Measurements from ENCODE around the gene DCC. TPM values are rescaled to one million over a fixed set of nuclear protein-coding genes. Genes with fewer than 3 reads are reported as not detected.

The DCC gene
- total and polyA plus RNA-seq, 12 donors = under 0.01 to 0.89 (median 0.09) TPM; not detected in 8

DNA sequence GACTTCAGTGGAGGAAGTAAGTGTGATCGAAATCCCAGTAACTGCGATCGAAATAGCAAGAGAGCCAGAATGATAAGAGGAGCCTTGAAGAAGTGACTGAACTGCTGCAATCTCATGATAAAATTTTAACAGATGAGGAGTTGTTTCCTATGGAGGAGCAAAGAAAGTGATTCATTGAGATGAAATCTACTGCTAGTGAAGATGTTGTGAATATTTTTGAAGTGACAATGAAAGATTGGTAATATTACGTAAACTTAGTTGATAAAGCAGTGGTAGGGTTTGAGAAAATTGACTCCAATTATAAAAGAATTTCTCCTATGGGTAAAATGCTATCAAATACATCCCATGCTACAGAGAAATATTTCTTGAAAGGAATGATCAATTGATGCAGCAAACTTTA, 1103.8 kb downstream of the DCC start:
- 80 to 81% methylated on average over 4 of the region's 4 CpGs for WGBS, 2 donors
- no peaks in the 10 kb centered on the region for H3K36me3 ChIP-seq
- H3K27me3 ChIP-seq = no peaks in the 10 kb centered on the region
- H3K4me1 ChIP-seq = no peaks in the 10 kb centered on the region
- TF ChIP-seq, protein P1, sequence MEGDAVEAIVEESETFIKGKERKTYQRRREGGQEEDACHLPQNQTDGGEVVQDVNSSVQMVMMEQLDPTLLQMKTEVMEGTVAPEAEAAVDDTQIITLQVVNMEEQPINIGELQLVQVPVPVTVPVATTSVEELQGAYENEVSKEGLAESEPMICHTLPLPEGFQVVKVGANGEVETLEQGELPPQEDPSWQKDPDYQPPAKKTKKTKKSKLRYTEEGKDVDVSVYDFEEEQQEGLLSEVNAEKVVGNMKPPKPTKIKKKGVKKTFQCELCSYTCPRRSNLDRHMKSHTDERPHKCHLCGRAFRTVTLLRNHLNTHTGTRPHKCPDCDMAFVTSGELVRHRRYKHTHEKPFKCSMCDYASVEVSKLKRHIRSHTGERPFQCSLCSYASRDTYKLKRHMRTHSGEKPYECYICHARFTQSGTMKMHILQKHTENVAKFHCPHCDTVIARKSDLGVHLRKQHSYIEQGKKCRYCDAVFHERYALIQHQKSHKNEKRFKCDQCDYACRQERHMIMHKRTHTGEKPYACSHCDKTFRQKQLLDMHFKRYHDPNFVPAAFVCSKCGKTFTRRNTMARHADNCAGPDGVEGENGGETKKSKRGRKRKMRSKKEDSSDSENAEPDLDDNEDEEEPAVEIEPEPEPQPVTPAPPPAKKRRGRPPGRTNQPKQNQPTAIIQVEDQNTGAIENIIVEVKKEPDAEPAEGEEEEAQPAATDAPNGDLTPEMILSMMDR (IDR thresholded peaks at IDR 0.05) = no peak
- DNase-seq = no peak
- intact Hi-C loops (cut with DNase I) = no loop called here
- ATAC-seq = no peak
- H3K4me3 ChIP-seq = no peak overlapping the region
- H3K27ac ChIP-seq = no peak overlapping the region
- H3K9me3 ChIP-seq = no peaks in the 10 kb centered on the region

DNA sequence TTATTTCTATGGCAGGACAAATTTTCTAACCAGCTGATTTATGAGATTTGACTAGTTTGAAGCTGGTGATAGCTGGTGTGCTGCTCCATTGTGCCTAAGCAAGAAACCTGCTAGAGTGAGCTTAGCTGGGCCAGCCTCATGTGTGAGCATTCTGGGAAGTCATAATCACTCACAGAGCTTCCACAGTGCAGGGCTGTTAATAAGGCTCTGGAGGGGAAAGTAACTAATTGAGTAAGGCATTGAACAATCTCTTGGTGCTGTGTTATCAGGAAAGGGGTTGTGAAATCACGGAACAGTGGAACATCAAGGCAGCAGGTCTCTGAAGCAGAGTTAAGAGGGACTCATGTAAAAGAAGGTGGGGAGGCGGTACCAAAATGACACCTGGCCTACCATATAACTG, 1111.9 kb downstream of the DCC start:
- no peak overlapping the region for H3K4me3 ChIP-seq
- H3K9me3 ChIP-seq = no peaks in the 10 kb centered on the region
- intact Hi-C loops (cut with DNase I) = no loop called here
- no peaks in the 10 kb centered on the region for H3K4me1 ChIP-seq
- H3K27ac ChIP-seq = no peak overlapping the region
- TF ChIP-seq, protein P1 (IDR thresholded peaks at IDR 0.05) = no peak
- no peaks in the 10 kb centered on the region for H3K36me3 ChIP-seq
- WGBS, 2 donors = 59 to 63% methylated on average over 2 of the region's 2 CpGs
- ATAC-seq = no peak
- no peak for DNase-seq
- no peaks in the 10 kb centered on the region for H3K27me3 ChIP-seq

DNA sequence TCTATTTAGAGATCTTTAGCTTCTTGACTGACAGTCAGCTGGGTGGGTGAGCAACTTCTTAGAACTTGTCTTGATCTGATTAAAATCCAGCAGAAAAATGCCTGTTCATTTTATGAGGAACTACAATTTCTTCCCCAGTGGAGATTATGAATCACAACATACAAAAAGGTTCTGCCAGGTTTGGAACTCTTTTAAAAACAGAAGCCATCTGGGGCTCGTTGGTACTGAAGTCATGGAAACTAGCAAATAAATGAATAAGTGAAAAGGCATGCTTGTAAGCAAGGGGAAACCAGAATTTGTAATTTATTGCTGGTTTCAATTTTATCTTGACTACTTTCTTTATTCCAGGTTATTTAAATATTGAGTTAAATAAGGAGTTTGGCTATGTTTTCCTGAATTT, 1117.1 kb downstream of the DCC start:
- no peak overlapping the region for H3K4me3 ChIP-seq
- TF ChIP-seq, protein P1 (IDR thresholded peaks at IDR 0.05) = no peak
- H3K36me3 ChIP-seq = no peaks in the 10 kb centered on the region
- peaks cover 0 to 21% (median 5%) of the 10 kb centered on the region in 9 donors for H3K4me1 ChIP-seq
- H3K9me3 ChIP-seq = peaks cover 0 to 4% (median 0%) of the 10 kb centered on the region in 11 donors
- WGBS, 2 donors = 40 to 53% methylated on average over 1 of the region's 1 CpG
- ATAC-seq (no peak), DNase-seq (no peak)
- no peak overlapping the region for H3K27ac ChIP-seq
- intact Hi-C loops (cut with DNase I) = no loop called here
- no peaks in the 10 kb centered on the region for H3K27me3 ChIP-seq

DNA sequence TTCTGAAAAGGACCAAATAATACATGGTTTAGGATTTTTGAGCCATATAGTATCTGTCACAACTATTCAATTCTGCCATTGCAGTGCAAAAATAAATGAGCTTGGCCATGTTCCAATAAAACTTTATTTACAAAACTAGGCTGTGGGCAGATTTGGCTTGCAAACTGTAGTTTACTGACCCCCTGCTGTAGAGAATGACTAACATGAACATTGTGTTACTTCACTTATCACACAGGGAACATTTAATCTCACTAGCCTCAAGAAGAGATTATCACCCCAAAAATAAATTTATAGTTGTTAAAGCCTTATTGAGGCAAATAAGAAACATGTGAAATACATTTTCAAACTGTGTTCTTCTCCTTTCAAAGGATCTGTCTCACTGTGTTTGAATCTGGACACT, 1118.3 kb downstream of the DCC start:
- intact Hi-C loops (cut with DNase I) = no loop called here
- Histone ChIP-seq H3K27ac (no peak overlapping the region), H3K27me3 (no peaks in the 10 kb centered on the region), H3K4me1 (peaks cover 0 to 21% (median 5%) of the 10 kb centered on the region in 9 donors), H3K4me3 (no peak overlapping the region), H3K36me3 (no peaks in the 10 kb centered on the region), H3K9me3 (peaks cover 0 to 7% (median 0%) of the 10 kb centered on the region in 11 donors)
- TF ChIP-seq, protein P1 (IDR thresholded peaks at IDR 0.05) = no peak
- DNase-seq (no peak), ATAC-seq (no peak)
